ENCODE measurements around the gene PANK3. TPM values are rescaled to one million over a fixed set of nuclear protein-coding genes. Genes with fewer than 3 reads are reported as not detected.
"Not testable (repeated sequence)": the region's sequence is repeated elsewhere in the genome, so short reads cannot be mapped to it uniquely, and the experiment has no call there.

PANK3 gene
- total and polyA plus RNA-seq, 7 experiments from 2014 or later = 1.5 to 52.2 (median 36.0) TPM

DNA sequence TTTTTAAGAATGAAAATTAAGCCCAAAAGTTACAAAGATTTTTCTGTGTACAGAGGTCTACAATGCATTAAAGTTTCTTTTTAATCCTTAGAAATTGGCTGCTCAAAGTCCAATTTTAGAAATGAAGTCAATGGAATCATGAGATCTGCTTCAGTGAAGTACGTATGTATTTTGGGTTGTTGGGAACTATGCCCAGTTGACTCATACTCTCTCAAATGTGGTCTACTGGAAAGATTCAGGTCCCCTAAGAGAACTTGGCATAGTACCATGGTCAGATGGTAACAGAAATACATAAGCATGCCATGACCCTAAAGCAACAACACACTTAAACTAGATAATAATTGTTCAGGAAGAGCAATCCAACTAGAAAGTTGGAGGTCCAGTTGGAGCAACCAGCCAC lies 27.0 kb downstream of the PANK3 start:
- Mint-ChIP-seq H3K27ac (no peak overlapping the region), H3K4me3 (no peak overlapping the region), H3K9me3 (peaks cover 0 to 9% (median 2%) of the 10 kb centered on the region in 11 donors), H3K27me3 (no peaks in the 10 kb centered on the region), H3K36me3 (peaks cover 10 to 78% (median 70%) of the 10 kb centered on the region in 5 donors), H3K4me1 (peaks cover 0 to 10% (median 6%) of the 10 kb centered on the region in 7 donors)
- no peak overlapping the region for H3K4me3 ChIP-seq (ENCODE audit: low read length)
- POLR2A ChIA-PET = no interaction called here
- no peak overlapping the region for H3K27ac ChIP-seq (ENCODE audit: low read depth, low read length)
- DNase-seq (no peak), ATAC-seq (no peak)
- CTCF ChIA-PET = no interaction called here
- no peaks in the 10 kb centered on the region for H3K27me3 ChIP-seq (ENCODE audit: control insufficient read depth in 2 of 2, insufficient read depth in 2 of 2, low read length in 2 of 2)
- no peaks in the 10 kb centered on the region for H3K9me3 ChIP-seq (ENCODE audit: control insufficient read depth in 2 of 3, low read length in 3 of 3)
- no peaks in the 10 kb centered on the region for H3K4me1 ChIP-seq (ENCODE audit: control insufficient read depth in 2 of 2, insufficient read depth in 2 of 2, low read length in 2 of 2)
- intact Hi-C loops (cut with micrococcal nuclease) = no loop called here
- H3K36me3 ChIP-seq (ENCODE audit: control insufficient read depth in 2 of 3, insufficient read depth in 3 of 3, low read length in 3 of 3) = peaks cover 6 to 17% (median 11%) of the 10 kb centered on the region in 3 experiments

DNA sequence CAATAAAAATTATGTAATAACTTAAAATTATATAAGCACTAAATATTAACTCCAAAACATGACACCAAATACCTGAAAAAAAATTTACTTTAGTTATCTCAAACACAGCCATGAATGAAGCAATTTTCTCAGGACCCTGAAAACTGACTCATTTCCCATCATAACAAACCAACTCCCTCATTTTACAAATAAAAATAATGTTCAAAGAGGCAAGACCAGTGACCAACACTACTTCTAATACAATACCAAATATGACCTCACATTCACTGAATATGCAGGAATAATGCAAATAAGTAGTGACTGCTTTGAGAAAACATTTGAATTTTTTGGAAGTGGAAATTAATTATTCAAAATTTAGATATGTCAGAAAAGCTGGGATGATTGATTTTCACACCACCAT lies 28.5 kb downstream of the PANK3 start:
- DNase-seq = no peak
- ATAC-seq = no peak
- Histone ChIP-seq H3K9me3 (ENCODE audit: control insufficient read depth in 2 of 3, low read length in 3 of 3) (no peaks in the 10 kb centered on the region), H3K36me3 (ENCODE audit: control insufficient read depth in 2 of 3, insufficient read depth in 3 of 3, low read length in 3 of 3) (peaks cover 6 to 13% (median 11%) of the 10 kb centered on the region in 3 experiments), H3K27ac (ENCODE audit: low read depth, low read length) (no peak overlapping the region), H3K4me1 (ENCODE audit: control insufficient read depth in 2 of 2, insufficient read depth in 2 of 2, low read length in 2 of 2) (no peaks in the 10 kb centered on the region), H3K4me3 (ENCODE audit: low read length) (no peak overlapping the region), H3K27me3 (ENCODE audit: control insufficient read depth in 2 of 2, insufficient read depth in 2 of 2, low read length in 2 of 2) (no peaks in the 10 kb centered on the region)
- no peak overlapping the region for H3K27ac Mint-ChIP-seq
- POLR2A ChIA-PET = no interaction called here
- peaks cover 10 to 71% (median 60%) of the 10 kb centered on the region in 5 donors for H3K36me3 Mint-ChIP-seq
- peaks cover 0 to 19% (median 2%) of the 10 kb centered on the region in 11 donors for H3K9me3 Mint-ChIP-seq
- peaks cover 0 to 10% (median 6%) of the 10 kb centered on the region in 7 donors for H3K4me1 Mint-ChIP-seq
- no peaks in the 10 kb centered on the region for H3K27me3 Mint-ChIP-seq
- H3K4me3 Mint-ChIP-seq = no peak overlapping the region
- intact Hi-C loops (cut with micrococcal nuclease) = no loop called here
- CTCF ChIA-PET = interaction anchor here (0.5 kb wide), 1 partner anchor 460 kb away, joined by 5 read pairs; no protein-coding TSS in a partner anchor

- H3K27ac Mint-ChIP-seq = no peak overlapping the region
- H3K9me3 Mint-ChIP-seq = peaks cover 1 to 26% (median 4%) of the 10 kb centered on the region in 11 donors
- ChIA-PET POLR2A (interaction anchor here (0.6 kb wide), 1 partner anchor 13 kb away, joined by 3 read pairs; no protein-coding TSS in a partner anchor), CTCF (no interaction called here)
- ATAC-seq (no peak), DNase-seq (no peak)
- no peak overlapping the region for H3K4me3 ChIP-seq (ENCODE audit: low read length)
- no peak overlapping the region for H3K27ac ChIP-seq (ENCODE audit: low read depth, low read length)
- H3K4me3 Mint-ChIP-seq = no peak overlapping the region
- peaks cover 10 to 70% (median 56%) of the 10 kb centered on the region in 5 donors for H3K36me3 Mint-ChIP-seq
- H3K4me1 Mint-ChIP-seq = peaks cover 0 to 10% (median 6%) of the 10 kb centered on the region in 7 donors
- intact Hi-C loops (cut with micrococcal nuclease) = no loop called here
- H3K9me3 ChIP-seq (ENCODE audit: control insufficient read depth in 2 of 3, low read length in 3 of 3) = peaks cover 0 to 3% (median 0%) of the 10 kb centered on the region in 3 experiments
- no peaks in the 10 kb centered on the region for H3K27me3 Mint-ChIP-seq
- H3K36me3 ChIP-seq (ENCODE audit: control insufficient read depth in 2 of 3, insufficient read depth in 3 of 3, low read length in 3 of 3) = peaks cover 6 to 13% (median 8%) of the 10 kb centered on the region in 3 experiments
- no peaks in the 10 kb centered on the region for H3K4me1 ChIP-seq (ENCODE audit: control insufficient read depth in 2 of 2, insufficient read depth in 2 of 2, low read length in 2 of 2)
- H3K27me3 ChIP-seq (ENCODE audit: control insufficient read depth in 2 of 2, insufficient read depth in 2 of 2, low read length in 2 of 2) = no peaks in the 10 kb centered on the region
Observed at GRCh38 chr5:168549554-168549953, 29.6 kb downstream of the PANK3 start.

DNA sequence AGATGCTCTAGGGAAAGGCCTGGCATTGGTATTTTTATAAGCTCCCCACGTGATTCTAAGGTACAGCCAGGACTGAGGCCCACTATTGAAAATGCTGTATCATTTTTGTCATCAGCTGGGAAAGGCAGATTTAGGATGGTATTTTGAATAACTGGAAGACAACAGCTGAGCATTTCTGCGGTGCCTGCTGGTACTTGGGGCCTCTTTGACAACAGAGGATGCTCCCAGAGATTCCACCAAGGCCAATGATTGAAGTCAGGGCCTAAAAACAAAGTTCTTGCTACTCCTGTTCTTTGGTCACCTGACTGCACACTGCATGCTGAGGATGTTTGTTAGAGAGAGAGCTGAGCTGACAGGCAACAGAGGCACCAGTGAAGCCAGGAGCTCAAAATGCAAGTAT lies 42.0 kb downstream of the PANK3 start:
- ChIA-PET CTCF (no interaction called here), POLR2A (no interaction called here)
- DNase-seq (no peak), ATAC-seq (no peak)
- Histone ChIP-seq H3K9me3 (ENCODE audit: control insufficient read depth in 2 of 3, low read length in 3 of 3) (peaks cover 0 to 4% (median 0%) of the 10 kb centered on the region in 3 experiments), H3K4me3 (ENCODE audit: low read length) (no peak overlapping the region), H3K27ac (ENCODE audit: low read depth, low read length) (no peak overlapping the region), H3K4me1 (ENCODE audit: control insufficient read depth in 2 of 2, insufficient read depth in 2 of 2, low read length in 2 of 2) (no peaks in the 10 kb centered on the region), H3K36me3 (ENCODE audit: control insufficient read depth in 2 of 3, insufficient read depth in 3 of 3, low read length in 3 of 3) (no peaks in the 10 kb centered on the region), H3K27me3 (ENCODE audit: control insufficient read depth in 2 of 2, insufficient read depth in 2 of 2, low read length in 2 of 2) (peaks cover 0 to 4% of the 10 kb centered on the region in 2 donors)
- Mint-ChIP-seq H3K27me3 (peaks cover 6 to 15% (median 12%) of the 10 kb centered on the region in 5 donors), H3K4me1 (no peaks in the 10 kb centered on the region), H3K4me3 (no peak overlapping the region), H3K27ac (no peak overlapping the region), H3K9me3 (peaks cover 0 to 20% (median 1%) of the 10 kb centered on the region in 11 donors), H3K36me3 (no peaks in the 10 kb centered on the region)
- intact Hi-C loops (cut with micrococcal nuclease) = no loop called here

GRCh38 chr5:168534351-168534750 lies 44.8 kb downstream of the PANK3 start:
- H3K36me3 Mint-ChIP-seq; H3K36me3 ChIP-seq (ENCODE audit: control insufficient read depth in 2 of 3, insufficient read depth in 3 of 3, low read length in 3 of 3); H3K9me3 ChIP-seq (ENCODE audit: control insufficient read depth in 2 of 3, low read length in 3 of 3); H3K27ac ChIP-seq (ENCODE audit: low read depth, low read length); H3K4me1 ChIP-seq (ENCODE audit: control insufficient read depth in 2 of 2, insufficient read depth in 2 of 2, low read length in 2 of 2); H3K4me3 Mint-ChIP-seq; CTCF ChIA-PET; POLR2A ChIA-PET; H3K27ac Mint-ChIP-seq; intact Hi-C loops (cut with micrococcal nuclease); H3K4me3 ChIP-seq (ENCODE audit: low read length); H3K9me3 Mint-ChIP-seq; DNase-seq; ATAC-seq: not testable (repeated sequence)
- H3K4me1 Mint-ChIP-seq = peaks cover 0 to 12% (median 9%) of the 10 kb centered on the region in 7 donors
- H3K27me3 Mint-ChIP-seq = peaks cover 19 to 37% (median 35%) of the 10 kb centered on the region in 5 donors
- peaks cover 0 to 18% of the 10 kb centered on the region in 2 donors for H3K27me3 ChIP-seq (ENCODE audit: control insufficient read depth in 2 of 2, insufficient read depth in 2 of 2, low read length in 2 of 2)

GRCh38 chr5:168531987-168532864 lies 46.9 kb downstream of the PANK3 start:
- H3K27ac Mint-ChIP-seq = no peak overlapping the region
- ChIA-PET POLR2A (no interaction called here), CTCF (no interaction called here)
- H3K27me3 Mint-ChIP-seq = peaks cover 26 to 51% (median 43%) of the 10 kb centered on the region in 5 donors
- H3K27me3 ChIP-seq (ENCODE audit: control insufficient read depth in 2 of 2, insufficient read depth in 2 of 2, low read length in 2 of 2) = peaks cover 0 to 18% of the 10 kb centered on the region in 2 donors
- no peaks in the 10 kb centered on the region for H3K36me3 ChIP-seq (ENCODE audit: control insufficient read depth in 2 of 3, insufficient read depth in 3 of 3, low read length in 3 of 3)
- H3K9me3 Mint-ChIP-seq = peaks cover 0 to 13% (median 4%) of the 10 kb centered on the region in 11 donors
- H3K36me3 Mint-ChIP-seq = peaks cover 0 to 3% (median 0%) of the 10 kb centered on the region in 5 donors
- intact Hi-C loops (cut with micrococcal nuclease) = no loop called here
- H3K9me3 ChIP-seq (ENCODE audit: control insufficient read depth in 2 of 3, low read length in 3 of 3) = no peaks in the 10 kb centered on the region
- H3K4me1 ChIP-seq (ENCODE audit: control insufficient read depth in 2 of 2, insufficient read depth in 2 of 2, low read length in 2 of 2) = no peaks in the 10 kb centered on the region
- H3K27ac ChIP-seq (ENCODE audit: low read depth, low read length) = no peak overlapping the region
- no peak for DNase-seq
- no peak overlapping the region for H3K4me3 ChIP-seq (ENCODE audit: low read length)
- H3K4me1 Mint-ChIP-seq = peaks cover 4 to 18% (median 14%) of the 10 kb centered on the region in 7 donors
- peak overlapping the region in 1 of 10 donors; percentile 48 for H3K4me3 Mint-ChIP-seq
- no peak for ATAC-seq
